Pancreas (tissue), 10 donors: ENCODE results near the gene INPP5A. TPM values are rescaled to one million over a fixed set of nuclear protein-coding genes. Genes with fewer than 3 reads are reported as not detected.

Source experiments
- ATAC-seq, 4 donors: fragments of 200-7000 bp; cut with Tn5 transposase; one replicate each; pipeline versions ENCODE4 v1.8.0 to v1.9.1; 2020; ENCODE audit warnings: mild to moderate bottlenecking in 4 of 4, moderate library complexity in 4 of 4
- DNase-seq, 6 donors: peaks; one replicate each; pipeline ENCODE4 v3.0.0-alpha.2; 2020
- FAIRE-seq: peaks from 2 replicates; lab custom pipeline; 2012; peaks lifted over from hg19 to GRCh38; lab: Jason Lieb, UNC
- H3K27ac ChIP-seq, 4 donors: fragments of 200-600 bp; sonication (generic); 1 replicate in 3 of 4; 2 replicates in 1 of 4; pipeline versions ENCODE4 v1.5.0 to v1.8.0; 2020
- H3K27me3 ChIP-seq, 4 donors: fragments of 200-600 bp; one replicate each; pipeline ENCODE4 v1.8.0; 2021
- H3K36me3 ChIP-seq, 3 donors: fragments of 200-600 bp; sonication (generic) in 1 of 3; one replicate each; pipeline versions ENCODE4 v1.5.0 to v1.8.0; 2020 to 2021
- H3K4me1 ChIP-seq, 3 donors: fragments of 200-600 bp; one replicate each; pipeline ENCODE4 v1.8.0; 2021
- H3K4me3 ChIP-seq, 4 donors: fragments of 200-600 bp; sonication (generic) in 2 of 4; one replicate each; pipeline versions ENCODE4 v1.5.0 to v1.8.0; 2020 to 2021
- H3K9me3 ChIP-seq, 4 donors: fragments of 200-600 bp; one replicate each; pipeline ENCODE4 v1.8.0; 2021
- WGBS, 2 donors: extraction: QIAGEN DNeasy Blood & Tissue Kit; methylation state at CpG; one replicate each; pipeline ENCODE4 v1.1.7; 2013; 5-methylcytosine and 5-hydroxymethylcytosine counted together
- intact Hi-C, 3 donors: fragments of 100-400 bp; cut with DNase I; formaldehyde crosslinking; loops; one replicate each; pipeline versions ENCODE4 v1.11.1 to v1.14.2; 2022
- polyA plus RNA-seq, 2 donors: library from polyadenylated mRNA; stranded (reverse); fragments of 200-250 nt; gene quantifications; one replicate each; pipeline ENCODE4 v1.2.3, GENCODE V29; 2013
- total RNA-seq, 6 donors: library from RNA; stranded (reverse); fragmentation: NEBNext Ultra II Directional in 4 of 6; extraction: Animal tissue kit (Norgen Biotek cat#: 25700) in 4 of 6; gene quantifications; one replicate each; pipeline versions ENCODE4 v1.2.1 to v1.2.4, GENCODE V29; 2021 to 2023
- TF ChIP-seq, protein P1 (sequence below), 4 donors: fragments of 200-600 bp; sonication (generic) in 3 of 4; IDR thresholded peaks; one replicate each; pipeline versions ENCODE4 v1.5.0 to v1.8.0; 2021; ENCODE audit warnings: antibody characterized with exemption in 4 of 4
- donor health status: healthy with polysubstance abuse.
- donor health status: DM: no; HTN: no; CAD: no; lungs with moderate emphysema.
- donor health status: DM: no; HTN: no; CAD: no.
- donor health status: control.
- donor health status: control.
- donor health status: Bipolar disorder and iron deficiency.
- donor health status: DM: yes; HTN: yes; CAD: no.
- donor health status: DM: no; HTN: no; CAD: no.
- donor health status: DM: no; HTN: no; CAD: no.
- donor health status: DM: yes; HTN: yes; CAD: no.

Gene INPP5A
- total and polyA plus RNA-seq, 8 donors = 5.9 to 15.6 (median 11.3) TPM

GRCh38 chr10:132591166-132591971, 53.8 kb downstream of the INPP5A start:
- no peaks in the 10 kb centered on the region for H3K9me3 ChIP-seq
- no peak overlapping the region for H3K4me3 ChIP-seq
- peak overlapping the region; percentile 17 to 69 (median 43) for H3K27ac ChIP-seq
- TF ChIP-seq, protein P1, sequence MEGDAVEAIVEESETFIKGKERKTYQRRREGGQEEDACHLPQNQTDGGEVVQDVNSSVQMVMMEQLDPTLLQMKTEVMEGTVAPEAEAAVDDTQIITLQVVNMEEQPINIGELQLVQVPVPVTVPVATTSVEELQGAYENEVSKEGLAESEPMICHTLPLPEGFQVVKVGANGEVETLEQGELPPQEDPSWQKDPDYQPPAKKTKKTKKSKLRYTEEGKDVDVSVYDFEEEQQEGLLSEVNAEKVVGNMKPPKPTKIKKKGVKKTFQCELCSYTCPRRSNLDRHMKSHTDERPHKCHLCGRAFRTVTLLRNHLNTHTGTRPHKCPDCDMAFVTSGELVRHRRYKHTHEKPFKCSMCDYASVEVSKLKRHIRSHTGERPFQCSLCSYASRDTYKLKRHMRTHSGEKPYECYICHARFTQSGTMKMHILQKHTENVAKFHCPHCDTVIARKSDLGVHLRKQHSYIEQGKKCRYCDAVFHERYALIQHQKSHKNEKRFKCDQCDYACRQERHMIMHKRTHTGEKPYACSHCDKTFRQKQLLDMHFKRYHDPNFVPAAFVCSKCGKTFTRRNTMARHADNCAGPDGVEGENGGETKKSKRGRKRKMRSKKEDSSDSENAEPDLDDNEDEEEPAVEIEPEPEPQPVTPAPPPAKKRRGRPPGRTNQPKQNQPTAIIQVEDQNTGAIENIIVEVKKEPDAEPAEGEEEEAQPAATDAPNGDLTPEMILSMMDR (IDR thresholded peaks at IDR 0.05) = no peak
- intact Hi-C loops = no loop called here
- H3K4me1 ChIP-seq = peaks cover 8 to 27% (median 14%) of the 10 kb centered on the region in 3 donors
- 46 to 49% methylated on average over 22 of the region's 22 CpGs for WGBS, 2 donors
- no peaks in the 10 kb centered on the region for H3K36me3 ChIP-seq
- peak in 5 of 6 donors; percentile 71 to 77 (median 74) for DNase-seq
- peak; percentile 39 for FAIRE-seq
- peak; percentile 88 to 92 (median 91) for ATAC-seq
- H3K27me3 ChIP-seq = no peaks in the 10 kb centered on the region

GRCh38 chr10:132592790-132593383, 55.3 kb downstream of the INPP5A start:
- WGBS, 2 donors = 74 to 75% methylated on average over 14 of the region's 14 CpGs
- no peaks in the 10 kb centered on the region for H3K27me3 ChIP-seq
- peak in 2 of 6 donors; percentile 16 to 24 for DNase-seq
- no peaks in the 10 kb centered on the region for H3K36me3 ChIP-seq
- no peak overlapping the region for H3K27ac ChIP-seq
- H3K4me3 ChIP-seq = no peak overlapping the region
- peaks cover 8 to 27% (median 14%) of the 10 kb centered on the region in 3 donors for H3K4me1 ChIP-seq
- intact Hi-C loops = no loop called here
- peak in 1 of 4 donors; percentile 7 for ATAC-seq
- TF ChIP-seq, protein P1 (IDR thresholded peaks at IDR 0.05) = no peak
- H3K9me3 ChIP-seq = no peaks in the 10 kb centered on the region
- no peak for FAIRE-seq

GRCh38 chr10:132593389-132593788, 55.8 kb downstream of the INPP5A start:
- ATAC-seq (no peak), FAIRE-seq (no peak), DNase-seq (no peak)
- H3K27ac ChIP-seq = no peak overlapping the region
- TF ChIP-seq, protein P1 (IDR thresholded peaks at IDR 0.05) = no peak
- no peaks in the 10 kb centered on the region for H3K36me3 ChIP-seq
- H3K9me3 ChIP-seq = no peaks in the 10 kb centered on the region
- peaks cover 8 to 27% (median 14%) of the 10 kb centered on the region in 3 donors for H3K4me1 ChIP-seq
- H3K4me3 ChIP-seq = no peak overlapping the region
- intact Hi-C loops = no loop called here
- 79 to 82% methylated on average over 3 of the region's 3 CpGs for WGBS, 2 donors
- H3K27me3 ChIP-seq = no peaks in the 10 kb centered on the region

DNA sequence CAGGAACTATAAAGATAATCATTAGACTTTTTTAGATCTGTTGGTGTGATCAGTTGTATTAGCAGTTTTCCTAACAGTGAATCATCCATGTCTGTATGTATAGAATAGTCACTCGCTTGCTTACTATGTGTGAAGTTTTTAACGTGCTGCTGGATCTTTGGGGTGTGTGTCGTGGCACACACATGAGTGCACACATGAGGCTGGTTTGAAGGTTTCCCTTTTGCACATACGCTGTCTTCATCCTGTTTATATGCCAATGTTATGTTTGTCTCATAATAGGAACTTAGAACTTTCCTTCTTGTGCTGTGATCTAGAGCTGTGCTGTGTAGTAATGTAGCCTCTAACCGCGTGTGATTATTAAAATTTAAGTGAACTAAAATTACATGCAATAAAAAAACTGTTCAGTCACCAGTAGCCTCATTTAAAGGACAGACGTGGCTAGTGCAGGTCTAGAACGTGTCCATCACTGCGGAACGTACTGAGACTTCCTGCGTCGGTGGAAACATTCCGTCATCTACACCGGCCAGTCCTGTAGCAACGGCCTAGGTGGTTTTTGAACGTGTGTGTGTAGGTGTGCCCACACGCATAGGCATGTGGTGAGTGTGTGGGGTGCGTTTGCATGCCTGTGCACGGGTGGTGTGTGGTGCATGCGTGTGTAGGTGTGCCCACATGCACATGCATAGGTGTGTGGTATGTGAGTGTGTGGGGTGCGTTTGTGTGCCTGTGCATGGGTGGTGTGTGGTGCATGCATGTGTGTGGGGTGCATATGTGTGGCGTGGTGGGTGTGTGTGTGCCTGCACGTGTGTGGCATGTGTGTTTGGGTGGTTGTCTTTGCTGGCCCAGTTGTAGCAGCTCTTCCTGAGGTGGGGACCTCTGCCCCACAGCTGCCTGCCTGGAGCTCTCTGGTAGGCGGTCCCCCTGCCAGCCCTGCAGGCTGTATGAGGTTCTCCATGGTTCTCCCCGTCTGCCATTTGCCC, 56.6 kb downstream of the INPP5A start:
- no peak overlapping the region for H3K27ac ChIP-seq

More for the DNA sequence above, 56.6 kb downstream of the INPP5A start:
- peaks cover 8 to 27% (median 14%) of the 10 kb centered on the region in 3 donors for H3K4me1 ChIP-seq
- FAIRE-seq (no peak), ATAC-seq (no peak), DNase-seq (peak in 2 of 6 donors; percentile 16 to 20)
- H3K9me3 ChIP-seq = no peaks in the 10 kb centered on the region
- no peaks in the 10 kb centered on the region for H3K36me3 ChIP-seq
- TF ChIP-seq, protein P1 (IDR thresholded peaks at IDR 0.05) = no peak
- 90 to 91% methylated on average over 25 of the region's 25 CpGs for WGBS, 2 donors
- H3K4me3 ChIP-seq = no peak overlapping the region
- intact Hi-C loops = no loop called here
- H3K27me3 ChIP-seq = no peaks in the 10 kb centered on the region
